ENCODE data around the gene IL18R1.

IL18R1 gene

GRCh38 chr2:102315921-102316320 lies 39.7 kb upstream of the IL18R1 start:
- Histone ChIP-seq H2AFZ (ENCODE audit: low read depth, low read length, severe bottlenecking) (no peak overlapping the region), H3K9ac (ENCODE audit: low read length) (no peak overlapping the region), H3K4me3 (ENCODE audit: insufficient read depth, low read length, poor library complexity, severe bottlenecking) (no peak overlapping the region), H4K20me1 (ENCODE audit: low read depth, low read length) (no peaks in the 10 kb centered on the region), H3F3A (ENCODE audit: insufficient read depth) (no peaks in the 10 kb centered on the region), H3K27ac (ENCODE audit: low read depth, low read length) (no peak overlapping the region), H3K9me3 (ENCODE audit: insufficient read depth, low read length) (no peaks in the 10 kb centered on the region), H3K27me3 (ENCODE audit: low read length) (no peaks in the 10 kb centered on the region), H3K9me2 (replicated peaks; ENCODE audit: insufficient read depth, low read length) (no peaks in the 10 kb centered on the region), H3K4me2 (ENCODE audit: low read depth, low read length, poor library complexity, severe bottlenecking) (no peak overlapping the region), H3K36me3 (ENCODE audit: low read length) (no peaks in the 10 kb centered on the region), H3K79me2 (ENCODE audit: insufficient read depth, low read length) (no peaks in the 10 kb centered on the region)
- TF ChIP-seq CTCF (IDR thresholded peaks at IDR 0.05; ENCODE audit: insufficient read depth, low read length, poor library complexity, severe bottlenecking) (no peak), EZH2phosphoT487 (conservative IDR thresholded peaks at IDR 0.05; ENCODE audit: low read length) (no peak)

GRCh38 chr2:102317715-102318114 lies 37.9 kb upstream of the IL18R1 start:
- H3K79me2 ChIP-seq (ENCODE audit: insufficient read depth, low read length): no peaks in the 10 kb centered on the region
- no peak for TF ChIP-seq CTCF (IDR thresholded peaks at IDR 0.05; ENCODE audit: insufficient read depth, low read length, poor library complexity, severe bottlenecking)
- TF ChIP-seq EZH2phosphoT487 (conservative IDR thresholded peaks at IDR 0.05; ENCODE audit: low read length): no peak
- no peaks in the 10 kb centered on the region for H3K27me3 ChIP-seq (ENCODE audit: low read length)
- H3K9me3 ChIP-seq (ENCODE audit: insufficient read depth, low read length): no peaks in the 10 kb centered on the region
- H3K9ac ChIP-seq (ENCODE audit: low read length): no peak overlapping the region
- H3K4me2 ChIP-seq (ENCODE audit: low read depth, low read length, poor library complexity, severe bottlenecking): no peak overlapping the region
- no peak overlapping the region for H3K4me3 ChIP-seq (ENCODE audit: insufficient read depth, low read length, poor library complexity, severe bottlenecking)
- no peaks in the 10 kb centered on the region for H3K36me3 ChIP-seq (ENCODE audit: low read length)
- no peaks in the 10 kb centered on the region for H4K20me1 ChIP-seq (ENCODE audit: low read depth, low read length)
- H3F3A ChIP-seq (ENCODE audit: insufficient read depth): no peaks in the 10 kb centered on the region
- no peaks in the 10 kb centered on the region for H3K9me2 ChIP-seq (replicated peaks; ENCODE audit: insufficient read depth, low read length)
- no peak overlapping the region for H3K27ac ChIP-seq (ENCODE audit: low read depth, low read length)
- no peak overlapping the region for H2AFZ ChIP-seq (ENCODE audit: low read depth, low read length, severe bottlenecking)

- Histone ChIP-seq H2AFZ (ENCODE audit: low read depth, low read length, severe bottlenecking) (no peak overlapping the region), H4K20me1 (ENCODE audit: low read depth, low read length) (no peaks in the 10 kb centered on the region), H3K36me3 (ENCODE audit: low read length) (no peaks in the 10 kb centered on the region), H3F3A (ENCODE audit: insufficient read depth) (no peaks in the 10 kb centered on the region), H3K9me3 (ENCODE audit: insufficient read depth, low read length) (no peaks in the 10 kb centered on the region), H3K9me2 (replicated peaks; ENCODE audit: insufficient read depth, low read length) (no peaks in the 10 kb centered on the region), H3K27me3 (ENCODE audit: low read length) (no peaks in the 10 kb centered on the region), H3K27ac (ENCODE audit: low read depth, low read length) (no peak overlapping the region), H3K4me2 (ENCODE audit: low read depth, low read length, poor library complexity, severe bottlenecking) (no peak overlapping the region), H3K9ac (ENCODE audit: low read length) (no peak overlapping the region), H3K4me3 (ENCODE audit: insufficient read depth, low read length, poor library complexity, severe bottlenecking) (no peak overlapping the region), H3K79me2 (ENCODE audit: insufficient read depth, low read length) (no peaks in the 10 kb centered on the region)
- TF ChIP-seq EZH2phosphoT487 (conservative IDR thresholded peaks at IDR 0.05; ENCODE audit: low read length): no peak
- TF ChIP-seq CTCF (IDR thresholded peaks at IDR 0.05; ENCODE audit: insufficient read depth, low read length, poor library complexity, severe bottlenecking): no peak
These were observed 37.2 kb upstream of the IL18R1 start for GRCh38 chr2:102318437-102318836.
